Bone marrow (tissue), 2 donors: ENCODE measurements around the gene GPR68.
"Not testable (repeated sequence)": the region's sequence is repeated elsewhere in the genome, so short reads cannot be mapped to it uniquely, and the experiment has no call there.

Experiments
- DNase-seq, 2 donors: peaks; one replicate each; lab custom pipeline; 2025; lab: John Stamatoyannopoulos, UW

GPR68 gene

GRCh38 chr14:91252871-91253794 is 8.6 kb upstream of the GPR68 start:
- no peak for DNase-seq

GRCh38 chr14:91250912-91251311 is 6.4 kb upstream of the GPR68 start:
- no peak for DNase-seq

GRCh38 chr14:91249841-91250616 is 5.5 kb upstream of the GPR68 start:
- DNase-seq = peak in 1 of 2 donors; percentile 49

GRCh38 chr14:91246051-91246852 is 1.7 kb upstream of the GPR68 start:
- DNase-seq = no peak

GRCh38 chr14:91245616-91246015 is 1.1 kb upstream of the GPR68 start:
- not testable (repeated sequence) for DNase-seq

GRCh38 chr14:91245029-91245428 is 525 bp upstream of the GPR68 start:
- no peak for DNase-seq

- DNase-seq = no peak
Measured at GRCh38 chr14:91243074-91243471, 1.4 kb downstream of the GPR68 start.

GRCh38 chr14:91242635-91243034 is 1.9 kb downstream of the GPR68 start:
- no peak for DNase-seq

GRCh38 chr14:91241863-91242262 is 2.6 kb downstream of the GPR68 start:
- DNase-seq = peak in 1 of 2 donors; percentile 59

- no peak for DNase-seq
Measured at GRCh38 chr14:91238661-91239060, 5.8 kb downstream of the GPR68 start.

GRCh38 chr14:91238085-91238484 is 6.4 kb downstream of the GPR68 start:
- DNase-seq = no peak

GRCh38 chr14:91237219-91237618 is 7.3 kb downstream of the GPR68 start:
- no peak for DNase-seq

GRCh38 chr14:91235841-91236240 is 8.7 kb downstream of the GPR68 start:
- no peak for DNase-seq

- DNase-seq = no peak
Measured at GRCh38 chr14:91234791-91235114, 9.8 kb downstream of the GPR68 start.

GRCh38 chr14:91233936-91234790 is 10.3 kb downstream of the GPR68 start:
- no peak for DNase-seq

- no peak for DNase-seq
Measured at GRCh38 chr14:91232603-91233002, 11.9 kb downstream of the GPR68 start.

- DNase-seq = no peak
Measured at GRCh38 chr14:91232052-91232451, 12.5 kb downstream of the GPR68 start.

GRCh38 chr14:91231446-91231845 is 13.1 kb downstream of the GPR68 start:
- no peak for DNase-seq

- no peak for DNase-seq
Measured at GRCh38 chr14:91230397-91231035, 14.0 kb downstream of the GPR68 start.

- peak in 1 of 2 donors; percentile 72 for DNase-seq
Measured at GRCh38 chr14:91229743-91230200, 14.7 kb downstream of the GPR68 start.

GRCh38 chr14:91229005-91229382 is 15.5 kb downstream of the GPR68 start:
- no peak for DNase-seq
